Peyer's patch (tissue), 4 donors: ENCODE results near the gene SMCO1.

Source experiments
- CTCF ChIP-seq, 6 experiments: fragments of 450-650 bp in 4 of 6; fragments of 200-600 bp in 2 of 6; sonication (generic) in 1 of 6; IDR thresholded peaks; one replicate each; pipeline ENCODE4 v1.5.1; 2017 to 2019; ENCODE audit warnings: antibody characterized with exemption in 6 of 6, mild to moderate bottlenecking in 3 of 6, moderate library complexity in 1 of 6
- POLR2A ChIP-seq, 2 donors: fragments of 450-650 bp; IDR thresholded peaks; one replicate each; pipeline ENCODE4 v1.5.1; 2017; ENCODE audit warnings: antibody characterized with exemption in 2 of 2, mild to moderate bottlenecking in 2 of 2, moderate library complexity in 2 of 2

- TF ChIP-seq CTCF (IDR thresholded peaks at IDR 0.05) (no peak), POLR2A (IDR thresholded peaks at IDR 0.05) (no peak)
These were observed 37.5 kb downstream of the SMCO1 start for GRCh38 chr3:196477678-196478077.
